A375 (cell line): ENCODE data around the gene TTYH1. TPM values are rescaled to one million over a fixed set of nuclear protein-coding genes. Genes with fewer than 3 reads are reported as not detected.

ENCODE experiments used
- small RNA-seq: library from RNA; depleted of rRNA; stranded (forward); fragments of <200 nt; gene quantifications from one replicate; pipeline ENCODE3, GENCODE V24; 2014
- total RNA-seq: library from RNA; depleted of rRNA; stranded (reverse); fragments of >200 nt; shearing (Covaris generic); gene quantifications from 2 replicates; pipeline ENCODE4 v1.2.3, GENCODE V29; 2014; rRNA removed

Gene TTYH1
- 0.27 and 2.3 TPM in 2 replicates for total RNA-seq

DNA sequence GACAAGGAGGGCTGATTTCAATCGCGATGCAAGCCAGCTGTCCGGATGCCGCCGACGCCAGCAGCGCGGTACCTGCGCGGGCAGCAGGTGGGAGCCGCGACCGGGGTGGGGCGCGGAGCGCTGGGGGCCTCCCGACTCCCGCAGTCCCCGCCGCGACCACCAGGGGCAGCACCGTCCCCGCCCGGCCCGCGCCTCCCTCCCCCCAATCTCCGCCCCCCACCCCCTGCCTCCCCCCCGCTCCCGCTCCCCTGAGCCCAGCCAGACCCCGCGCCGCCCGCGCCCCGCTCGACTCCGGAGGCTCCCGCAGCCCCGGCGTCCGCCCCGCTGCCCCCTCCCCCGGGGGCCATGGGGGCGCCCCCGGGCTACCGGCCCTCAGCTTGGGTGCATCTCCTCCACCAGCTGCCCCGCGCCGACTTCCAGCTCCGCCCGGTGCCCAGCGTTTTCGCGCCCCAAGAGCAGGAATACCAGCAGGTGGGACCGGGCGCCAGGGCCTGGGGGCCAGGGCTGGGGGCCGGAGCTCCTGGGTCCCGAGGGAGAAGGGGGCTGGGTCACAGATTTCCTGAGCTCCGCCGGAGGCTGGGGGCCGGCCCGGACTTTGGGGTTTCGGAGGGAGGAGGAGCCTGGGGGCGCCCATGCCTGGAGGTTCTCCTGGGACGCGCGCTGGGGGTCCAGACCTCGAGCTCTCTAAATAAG lies at the start of gene TTYH1:
TTYH1 (plus strand) TSS at position 257 of the 693 bp plus-strand sequence; CDS start at position 346, 89 bp downstream.

GRCh38 chr19:54448774-54449700 lies 33.8 kb downstream of the TTYH1 start, which contains the start of gene LENG8:
TSS of gene LENG8 (plus strand) at chr19:54449199. CDS start at chr19:54451345, 2,146 bp downstream.

GRCh38 chr19:54463531-54464043 lies 48.3 kb downstream of the TTYH1 start, which contains the start of gene LENG9:
TSS of gene LENG9 (minus strand) at chr19:54463778. CDS start at chr19:54463526, 252 bp downstream.

GRCh38 chr19:54473071-54473891 lies 58.0 kb downstream of the TTYH1 start, which contains the start of gene CDC42EP5:
TSS of gene CDC42EP5 (minus strand) at chr19:54473296. CDS start at chr19:54465547, 7,749 bp downstream.

Small RNAs within 50 kb of the gene (small RNA-seq; reads per million reads assigned to genes)
- not detected for gene AC245884.3

Other genes with a start within 250 kb of the TTYH1 start
- gene TMC4, start 242.3 kb upstream of the TTYH1 start, total RNA-seq: 0.24 and 1.2 TPM in 2 replicates
- gene MBOAT7, start 225.9 kb upstream of the TTYH1 start, total RNA-seq: 49.6 and 86.6 TPM in 2 replicates
- gene TSEN34, start 224.2 kb upstream of the TTYH1 start, total RNA-seq: 61.6 and 79.7 TPM in 2 replicates
- 5,386 and 5,547 TPM in 2 replicates for gene RPS9, start 214.6 kb upstream of the TTYH1 start, total RNA-seq
- not detected in 2 replicates for gene LILRB3, start 192.5 kb upstream of the TTYH1 start, total RNA-seq
- gene LILRA6, start 172.7 kb upstream of the TTYH1 start, total RNA-seq: not detected in 2 replicates
- gene LILRB5, start 158.2 kb upstream of the TTYH1 start, total RNA-seq: not detected in 2 replicates
- not detected in 2 replicates for gene LILRB2, start 134.4 kb upstream of the TTYH1 start, total RNA-seq
- not detected in 2 replicates for gene LILRA5, start 102.3 kb upstream of the TTYH1 start, total RNA-seq
- not detected in 2 replicates for gene LILRA4, start 76.3 kb upstream of the TTYH1 start, total RNA-seq
- gene LAIR1, start 50.5 kb upstream of the TTYH1 start, total RNA-seq: 0.32 TPM in 1 of 2 replicates, not detected in the other
- gene LENG8, start 33.7 kb downstream of the TTYH1 start, total RNA-seq: 45.7 and 64.1 TPM in 2 replicates
- gene LENG9, start 48.3 kb downstream of the TTYH1 start, total RNA-seq: 12.7 and 13.7 TPM in 2 replicates
- 6.3 and 6.6 TPM in 2 replicates for gene CDC42EP5, start 57.8 kb downstream of the TTYH1 start, total RNA-seq
- gene LAIR2, start 87.4 kb downstream of the TTYH1 start, total RNA-seq: not detected in 2 replicates
- gene LILRA2, start 158.3 kb downstream of the TTYH1 start, total RNA-seq: not detected in 2 replicates
- not detected in 2 replicates for gene LILRA1, start 178.2 kb downstream of the TTYH1 start, total RNA-seq
- gene LILRB1, start 215.0 kb downstream of the TTYH1 start, total RNA-seq: not detected in 2 replicates
- not detected in 2 replicates for gene LILRB4, start 247.5 kb downstream of the TTYH1 start, total RNA-seq